DMS53 (cell line): ENCODE results near the gene NOP14.
"Not testable (repeated sequence)": the region's sequence is repeated elsewhere in the genome, so short reads cannot be mapped to it uniquely, and the experiment has no call there.

ENCODE experiments used
- DNase-seq: peaks from one replicate; lab custom pipeline; 2025; lab: John Stamatoyannopoulos, UW

NOP14 gene

DNA sequence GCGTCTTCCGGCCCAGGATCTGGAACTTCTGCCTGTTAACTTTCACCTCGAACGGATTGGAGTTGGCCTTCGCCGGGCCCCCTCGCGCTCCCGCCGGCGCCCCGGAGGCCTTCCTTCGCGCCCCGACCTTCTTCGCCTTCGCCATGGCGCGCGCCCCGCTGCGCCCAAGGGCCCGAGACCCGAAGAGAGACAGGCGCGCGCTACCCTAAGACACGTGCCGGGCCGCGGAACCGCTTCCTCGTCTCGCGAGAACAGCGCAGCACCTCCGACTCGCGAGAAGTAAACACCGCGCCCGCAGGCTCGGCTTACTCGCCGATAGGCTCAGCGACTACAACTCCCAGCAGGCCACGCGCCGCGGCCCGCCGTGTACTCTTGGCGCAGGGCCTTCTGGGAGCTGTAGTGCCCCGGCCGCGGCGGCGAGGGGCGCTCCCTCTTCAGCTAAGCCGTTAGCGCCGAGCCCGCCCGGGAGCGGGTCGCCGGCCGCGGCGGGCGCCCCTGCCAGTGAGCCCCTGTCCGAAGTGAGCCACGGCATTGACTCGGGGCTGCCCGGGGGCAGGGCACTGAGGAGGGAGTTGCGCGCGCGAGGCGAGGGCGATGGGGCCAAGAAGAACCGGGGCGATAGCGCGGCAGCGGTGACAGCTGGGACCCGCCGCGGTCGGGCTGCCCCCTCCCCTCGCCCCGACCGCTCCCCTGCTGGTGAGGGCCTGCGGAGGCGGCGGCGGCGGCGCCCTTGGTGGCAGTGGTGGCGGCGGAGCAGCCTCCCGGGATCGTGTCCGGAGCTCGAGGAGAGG lies at the start of gene NOP14, which contains the start of gene GRK4:
Gene NOP14 (minus strand): TSS at position 232 of the 791 bp plus-strand sequence. CDS start 87 bp downstream, at position 145.
Gene GRK4 (plus strand): TSS at position 397 of the 791 bp plus-strand sequence. CDS start 500 bp downstream, outside the sequence.
- peak; percentile 100 for DNase-seq

DNA sequence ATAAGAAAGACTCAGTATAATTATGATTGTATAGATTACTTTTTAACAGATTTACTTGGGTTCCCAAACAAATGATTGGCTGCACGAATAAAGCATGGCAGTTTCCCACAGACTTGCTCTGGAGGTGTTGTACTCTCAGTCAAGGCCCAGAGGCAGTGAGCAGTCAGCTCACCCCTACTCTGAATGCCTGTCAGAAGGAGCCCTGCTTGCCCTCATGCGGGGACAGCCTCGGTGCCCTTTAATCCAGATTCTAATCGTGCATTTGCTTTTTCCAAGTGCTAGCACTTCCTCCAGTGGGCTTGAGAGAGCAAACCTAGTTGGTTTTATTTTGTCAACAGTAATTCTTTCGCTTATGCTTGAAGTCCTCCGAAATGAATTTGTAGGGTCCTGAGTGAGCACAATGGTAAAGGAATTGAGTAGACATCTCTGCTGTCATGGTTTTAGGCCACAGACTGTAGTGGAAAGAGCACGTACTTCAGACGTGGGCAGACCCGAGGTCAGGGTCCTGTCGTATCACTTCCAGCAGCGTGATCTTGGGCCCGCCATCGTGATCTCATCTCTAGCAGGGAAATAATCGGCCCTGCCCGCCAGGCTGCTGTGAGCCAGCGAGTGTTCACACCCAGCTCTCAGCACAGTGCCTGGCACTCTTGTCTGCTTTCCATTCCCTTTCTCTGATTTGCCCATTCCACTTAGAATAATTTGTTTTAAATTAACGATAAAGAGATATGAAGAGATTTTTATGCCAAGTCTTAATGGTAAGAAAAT lies 48.4 kb upstream of the NOP14 start:
- no peak for DNase-seq

DNA sequence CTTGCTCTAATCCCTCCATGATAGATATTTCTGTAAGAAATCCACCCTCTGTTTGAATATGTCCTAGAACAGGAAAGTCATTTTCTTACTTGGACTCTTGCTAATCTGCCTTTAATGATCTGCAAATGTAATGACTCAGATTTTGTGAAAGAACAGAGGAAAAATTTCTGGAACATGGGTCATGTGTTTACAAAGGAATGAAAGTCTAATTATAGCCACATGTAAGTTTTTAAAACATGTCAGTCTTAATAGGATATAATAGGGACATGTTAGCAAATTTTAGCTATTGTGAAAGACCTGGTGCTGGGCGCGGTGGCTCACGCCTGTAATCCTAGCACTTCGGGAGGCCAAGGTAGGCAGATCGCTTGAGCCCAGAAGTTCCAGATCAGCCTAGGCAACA lies 47.8 kb upstream of the NOP14 start:
- no peak for DNase-seq

DNA sequence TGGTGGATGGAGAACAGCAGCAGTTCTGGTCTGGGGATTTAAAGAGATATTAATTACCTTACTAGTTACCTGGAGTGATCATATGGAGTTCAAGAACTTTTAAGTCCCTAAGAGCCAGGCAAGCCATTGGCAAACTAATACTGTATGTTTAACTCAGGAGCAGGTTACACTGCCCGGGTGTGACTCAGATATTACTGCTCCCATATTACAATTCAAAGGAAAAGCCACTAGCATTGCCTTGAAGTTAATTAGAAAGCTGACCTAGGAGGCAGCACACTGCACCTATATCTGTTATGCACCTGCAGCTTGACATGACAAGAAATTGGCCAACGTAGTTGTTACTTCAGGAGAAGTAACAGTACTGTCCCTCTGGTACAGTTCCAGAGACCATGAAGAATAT lies 47.4 kb upstream of the NOP14 start:
- DNase-seq, result peak; percentile 19

DNA sequence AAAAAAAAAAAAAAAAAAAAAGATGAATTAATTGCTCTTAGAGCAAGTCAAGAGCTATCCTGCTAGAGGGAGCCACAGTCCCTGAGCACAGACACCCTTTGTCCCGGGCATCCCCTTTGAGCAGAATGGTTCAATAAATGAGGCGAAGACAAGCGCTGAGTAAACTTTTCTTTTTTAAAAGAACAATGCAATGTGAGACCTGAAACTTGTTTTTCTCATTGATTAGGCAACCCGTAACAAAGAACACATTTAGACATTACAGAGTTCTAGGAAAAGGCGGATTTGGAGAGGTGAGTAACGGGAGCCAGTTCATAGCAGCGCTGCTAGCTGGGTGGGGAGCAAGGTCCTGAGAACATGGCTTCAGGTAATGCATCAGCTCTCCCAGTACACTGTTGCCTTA lies 46.2 kb upstream of the NOP14 start:
- DNase-seq, result peak; percentile 38

DNA sequence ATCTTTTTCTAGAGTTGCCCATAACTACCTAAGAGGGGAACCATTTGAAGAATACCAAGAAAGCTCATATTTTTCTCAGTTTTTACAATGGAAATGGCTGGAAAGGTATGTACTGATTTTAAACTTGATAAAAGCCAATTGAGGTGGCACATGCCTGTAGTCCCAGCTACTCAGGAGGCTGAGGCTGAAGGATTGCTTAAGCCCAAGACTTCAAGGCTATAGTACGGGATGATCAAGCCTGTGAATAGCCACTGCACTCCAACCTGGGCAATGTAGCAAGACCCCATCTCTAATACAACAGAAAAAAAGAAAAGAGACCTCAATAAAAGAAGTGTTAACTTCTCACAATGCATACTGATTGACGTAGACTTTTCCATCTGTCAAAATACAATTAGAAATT lies 44.5 kb upstream of the NOP14 start:
- DNase-seq, result no peak

DNA sequence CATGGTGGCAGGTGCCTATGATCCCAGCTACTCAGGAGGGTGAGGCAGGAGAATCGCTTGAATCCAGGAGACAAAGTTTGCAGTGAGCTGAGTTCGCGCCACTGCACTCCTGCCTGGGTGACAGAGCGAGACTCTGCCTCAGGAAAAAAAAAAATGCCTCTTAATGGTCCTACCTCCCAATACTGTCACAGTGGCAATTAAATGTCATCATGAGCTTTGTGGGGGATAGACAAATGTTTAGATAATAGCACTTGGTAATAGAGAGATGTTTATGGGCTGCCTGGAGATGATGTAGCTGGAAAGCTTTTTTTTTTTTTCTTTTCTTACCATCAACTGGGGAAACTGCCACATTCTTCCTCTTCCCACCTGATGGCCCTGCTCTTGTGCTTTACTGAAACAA lies 33.2 kb upstream of the NOP14 start:
- DNase-seq, result no peak

DNA sequence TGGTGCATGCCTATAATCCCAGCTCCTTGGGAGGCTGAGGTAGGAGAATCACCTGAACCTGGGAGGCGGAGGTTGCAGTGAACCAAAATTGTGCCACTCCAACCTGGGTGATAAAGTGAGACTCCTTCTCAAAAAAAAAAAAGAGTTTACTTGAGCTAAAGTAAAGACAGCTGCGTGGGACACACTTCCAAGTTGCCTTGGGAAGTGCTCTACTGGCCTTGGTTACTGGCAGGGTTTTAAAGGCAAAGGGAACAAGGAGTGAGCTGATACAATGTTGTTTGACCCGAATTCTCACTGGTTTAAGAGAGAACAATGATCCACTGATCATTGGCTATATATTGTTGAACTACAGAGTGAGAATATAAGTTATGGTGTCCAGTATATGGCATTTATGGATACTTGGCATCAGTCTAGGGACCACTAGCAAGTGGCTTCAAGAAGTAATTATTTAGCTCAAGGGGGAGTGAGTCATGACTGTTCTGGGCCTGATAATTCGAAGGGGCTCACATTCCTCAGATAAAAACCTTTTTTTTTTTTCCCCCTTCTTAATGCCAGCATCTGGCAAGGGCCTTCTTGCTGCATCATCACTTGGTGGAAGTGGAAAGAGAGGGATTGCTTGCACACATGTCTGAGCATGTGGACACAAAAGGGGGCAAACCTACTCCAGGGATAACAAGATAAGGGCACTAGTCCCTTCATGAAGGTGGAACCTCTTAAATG lies 32.5 kb upstream of the NOP14 start:
- DNase-seq, result no peak

DNA sequence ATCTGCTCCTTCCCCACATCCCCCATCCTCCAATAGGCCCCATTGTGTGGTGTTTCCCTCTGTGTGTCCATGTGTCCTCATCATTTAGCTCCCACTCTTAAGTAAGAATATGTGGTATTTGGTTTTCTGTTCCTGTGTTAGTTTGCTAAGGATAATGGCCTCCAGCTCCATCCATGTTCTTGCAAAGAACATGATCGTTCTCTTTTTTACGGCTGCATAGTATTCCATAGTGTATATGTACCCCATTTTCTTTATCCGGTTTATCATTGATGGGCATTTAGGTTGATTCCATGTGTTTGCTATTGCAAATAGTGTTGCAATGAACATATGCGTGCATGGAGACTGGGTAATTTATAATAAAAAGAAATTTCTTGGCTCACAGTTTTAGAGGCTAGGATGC lies 31.7 kb upstream of the NOP14 start:
- no peak for DNase-seq

DNA sequence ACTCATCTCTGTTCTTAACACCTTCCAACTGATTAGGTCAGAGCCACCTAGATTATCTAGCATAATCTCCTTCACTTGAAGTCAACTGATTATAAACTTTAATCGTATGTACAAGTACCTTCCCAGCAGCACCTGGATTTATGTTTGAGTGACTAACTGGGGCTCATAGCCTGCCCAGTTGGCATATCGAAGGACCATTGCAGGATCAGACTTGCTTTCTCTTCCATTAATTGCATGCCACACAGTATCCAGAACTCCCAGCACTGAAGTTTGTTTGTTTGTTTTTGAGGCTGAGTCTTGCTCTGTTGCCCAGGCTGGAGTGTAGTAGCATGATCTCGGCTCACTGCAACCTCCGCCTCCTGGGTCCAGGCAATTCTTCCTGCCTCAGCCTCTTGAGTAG lies 28.0 kb upstream of the NOP14 start:
- no peak for DNase-seq

DNA sequence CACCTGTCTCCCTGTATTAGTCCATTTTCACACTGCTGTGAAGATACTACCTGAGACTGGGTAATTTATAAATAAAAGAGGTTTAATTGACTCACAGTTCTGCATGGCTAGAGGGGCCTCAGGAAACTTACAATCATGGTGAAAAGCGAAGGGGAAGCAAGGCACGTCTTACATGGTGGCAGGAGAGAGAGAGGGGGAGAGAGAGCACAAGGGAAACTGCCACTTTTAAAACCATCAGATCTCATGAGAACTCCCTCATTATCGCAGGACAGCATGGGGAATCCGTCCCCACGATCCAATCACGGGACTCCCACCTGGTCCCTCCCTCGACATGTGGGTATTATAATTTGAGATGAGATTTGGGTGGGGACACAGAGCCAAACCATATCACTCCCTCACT lies 20.5 kb upstream of the NOP14 start:
- not testable (repeated sequence) for DNase-seq

DNA sequence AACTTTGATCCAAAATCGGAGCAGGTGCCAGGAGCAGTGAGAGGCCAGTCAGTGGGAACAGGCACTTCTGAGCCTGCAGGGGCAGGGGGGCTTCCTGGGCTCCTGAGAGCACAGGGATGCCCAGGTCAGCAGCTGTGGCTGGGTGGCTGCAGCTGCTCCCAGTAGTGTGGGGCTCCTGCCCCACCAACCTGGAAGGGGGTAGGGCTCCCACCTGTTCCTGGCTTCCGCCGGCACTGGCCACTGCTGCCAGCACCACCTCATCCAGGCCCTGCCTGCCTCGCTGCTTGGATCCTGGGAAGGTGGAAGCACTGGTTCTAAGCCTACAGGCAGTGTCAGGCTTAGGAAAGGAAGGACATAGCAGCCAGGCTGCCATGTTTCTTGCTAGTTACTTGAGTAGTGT lies 18.8 kb upstream of the NOP14 start:
- DNase-seq, result no peak

DNA sequence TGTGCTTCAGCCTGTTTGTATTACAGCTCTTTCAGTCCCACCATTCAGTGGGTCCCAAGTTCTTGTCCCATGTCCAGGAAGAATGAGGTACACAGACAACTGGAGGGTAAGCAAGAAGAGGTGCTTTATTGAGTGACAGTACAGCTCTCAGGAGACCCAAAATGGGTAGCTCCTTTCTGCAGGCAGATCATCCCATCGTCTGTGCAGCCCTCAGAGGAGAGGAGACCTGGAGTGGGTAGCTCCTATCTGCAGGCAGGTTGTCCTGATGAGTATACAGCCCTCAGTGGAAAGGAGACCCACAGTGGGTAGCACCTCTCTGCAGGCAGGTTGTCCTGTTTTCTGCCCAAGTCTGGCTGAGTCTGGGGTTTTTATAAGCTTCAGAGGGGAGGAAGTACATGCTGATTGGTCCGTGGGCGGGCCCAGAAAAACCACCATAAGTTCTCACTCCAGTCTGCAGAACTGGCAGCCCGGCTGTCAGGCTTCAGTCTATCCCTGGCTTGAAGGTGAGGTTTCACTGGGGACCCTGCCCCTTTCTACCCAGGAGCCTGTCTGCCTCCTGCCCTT lies 18.1 kb upstream of the NOP14 start:
- peak; percentile 53 for DNase-seq

DNA sequence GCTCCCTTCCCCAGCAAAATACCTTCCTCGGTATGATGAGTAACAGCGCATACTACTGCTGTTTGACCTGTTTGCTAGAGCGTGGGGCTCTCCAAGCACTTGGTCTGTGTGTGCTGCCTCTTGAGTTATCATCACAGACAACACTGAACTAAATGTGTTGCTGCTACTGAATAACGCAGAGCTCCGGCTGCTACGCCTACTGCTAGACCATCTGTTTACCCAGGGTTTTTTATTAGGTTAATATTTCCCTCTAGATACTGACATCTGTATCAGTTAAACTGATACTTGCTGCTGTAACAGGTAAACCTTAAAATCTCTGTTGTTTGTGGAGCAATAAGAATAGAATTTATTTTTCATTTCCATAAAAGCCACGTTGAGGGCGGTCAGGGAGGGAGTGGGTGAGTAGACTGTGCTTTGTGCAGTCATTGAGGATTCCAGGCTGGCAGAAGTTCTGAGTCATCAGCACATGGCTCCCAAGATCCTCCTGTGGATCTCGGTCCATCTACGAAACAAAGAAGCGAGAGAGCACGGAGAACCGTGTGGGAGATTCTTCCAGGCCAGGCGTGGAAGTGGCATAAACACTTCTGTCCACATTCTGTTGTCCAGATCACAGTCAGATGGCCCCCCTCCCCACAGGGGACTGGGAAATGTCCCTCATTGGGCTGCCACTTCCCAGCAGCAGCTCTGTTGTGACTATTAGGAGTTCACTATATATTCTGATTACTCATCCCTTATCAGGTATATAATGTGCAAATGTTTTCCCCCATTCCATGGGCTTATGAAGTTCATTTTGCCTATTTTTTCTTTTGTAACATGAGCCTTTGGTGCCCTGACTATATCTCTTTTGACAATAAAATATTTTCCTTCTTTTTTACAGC lies 14.2 kb upstream of the NOP14 start:
- DNase-seq, result peak; percentile 98

DNA sequence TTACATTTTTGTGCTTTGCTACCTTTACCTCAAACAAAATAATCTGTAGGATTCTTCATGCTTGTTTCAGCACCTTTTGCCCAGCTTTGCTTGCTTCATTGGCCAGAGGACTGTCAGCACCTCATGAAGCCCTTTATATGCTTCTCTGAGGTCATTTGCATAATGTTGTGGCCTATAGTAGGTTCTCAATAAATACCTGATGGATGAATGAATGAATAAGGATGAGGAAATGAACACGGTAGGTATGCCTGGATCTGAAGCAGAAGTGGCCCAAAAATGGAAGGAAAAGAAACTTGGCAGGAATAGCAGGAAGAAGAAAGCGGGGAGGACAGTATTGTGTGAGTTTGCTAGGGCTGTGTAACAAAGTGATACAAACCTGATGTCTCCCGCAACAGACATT lies 8.1 kb upstream of the NOP14 start:
- no peak for DNase-seq

DNA sequence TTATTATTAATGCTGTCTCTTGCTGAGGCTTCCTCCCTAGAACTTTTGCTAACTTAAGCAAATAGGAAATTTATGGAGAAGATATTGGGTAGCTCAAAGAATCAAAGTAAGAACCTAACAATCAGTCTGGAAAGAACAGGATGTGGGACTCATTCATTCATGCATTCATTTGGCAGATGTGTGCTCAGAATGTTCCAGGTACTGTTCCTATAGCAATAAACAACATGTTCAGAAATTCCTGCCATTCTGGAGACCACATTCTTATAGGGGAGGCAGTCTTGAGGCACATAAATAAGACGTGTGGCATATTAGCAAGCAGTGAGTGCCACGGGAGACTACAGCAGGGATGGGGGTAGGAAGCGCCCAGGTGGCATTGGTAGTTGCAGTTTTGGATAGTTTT lies 5.2 kb upstream of the NOP14 start:
- DNase-seq, result no peak

DNA sequence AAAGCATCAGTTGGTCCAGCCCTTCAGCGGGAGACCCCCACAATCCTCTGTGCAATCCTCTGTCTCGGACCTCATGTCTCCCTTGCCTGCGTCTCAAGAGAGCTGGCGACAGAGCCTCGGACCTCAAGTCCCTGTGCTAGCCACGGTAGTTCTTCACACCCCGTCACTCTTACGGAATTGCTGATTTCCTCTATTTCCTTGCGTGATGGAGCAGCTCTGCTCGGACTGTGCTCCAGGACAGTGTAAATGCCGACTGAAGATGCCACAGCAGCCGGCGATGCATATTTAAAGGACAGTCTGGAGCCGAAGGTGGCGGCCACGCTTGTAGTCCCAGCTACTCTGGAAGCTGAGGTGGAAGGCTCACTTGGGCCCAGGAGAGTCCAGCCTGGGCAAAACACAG lies 2.1 kb upstream of the NOP14 start:
- no peak for DNase-seq

DNA sequence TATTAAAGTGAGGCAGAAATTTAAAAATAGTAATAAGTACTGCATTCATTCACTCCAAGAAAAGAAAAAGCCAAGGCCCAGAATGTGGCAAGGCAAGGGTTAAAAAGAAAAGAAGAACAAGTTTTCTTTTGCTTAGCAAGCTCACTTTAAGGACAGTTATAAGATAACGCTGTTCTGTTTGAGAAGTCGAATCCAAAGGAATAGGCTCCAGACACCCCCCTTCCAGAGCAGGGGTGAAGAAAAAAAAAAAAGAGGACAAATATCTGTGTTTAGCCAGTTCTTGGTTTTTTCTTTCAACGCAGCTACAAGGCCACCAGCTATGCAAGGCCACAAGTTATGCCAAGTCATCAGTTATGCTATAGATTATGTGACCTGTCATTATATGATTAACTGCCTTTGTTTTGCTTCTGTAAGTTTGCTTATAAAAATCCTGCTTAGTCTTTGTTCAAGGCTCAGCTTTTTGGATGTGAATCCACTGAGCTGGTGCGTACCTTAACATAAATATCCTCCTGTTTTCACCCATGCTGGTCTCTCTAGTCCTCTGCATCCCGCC lies 1.6 kb upstream of the NOP14 start:
- no peak for DNase-seq

DNA sequence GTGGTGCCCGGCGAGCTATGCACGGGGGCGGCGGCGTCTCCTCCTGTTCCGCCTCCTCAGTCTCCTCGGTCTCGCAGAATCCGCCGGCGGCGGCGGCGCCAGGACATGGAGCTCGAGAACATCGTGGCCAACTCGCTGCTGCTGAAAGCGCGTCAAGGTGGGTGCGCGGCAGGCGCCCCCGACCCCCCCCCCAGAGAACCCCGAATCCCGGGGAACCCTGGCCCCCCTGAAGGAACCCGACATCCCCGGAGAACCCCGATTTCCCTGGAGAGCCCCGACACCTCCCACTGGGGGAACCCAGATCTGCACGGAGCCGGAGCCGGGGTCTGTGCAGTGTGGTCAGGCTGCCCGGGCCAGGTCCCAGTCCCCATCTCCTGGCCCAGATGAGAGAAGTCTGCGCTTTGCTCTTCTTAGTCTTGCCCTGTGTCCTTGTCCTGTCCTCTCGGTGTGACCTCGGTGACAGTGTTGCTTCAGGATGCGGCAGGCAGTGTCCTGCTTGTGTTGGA lies 813 bp upstream of the NOP14 start:
- DNase-seq, result peak; percentile 65

DNA sequence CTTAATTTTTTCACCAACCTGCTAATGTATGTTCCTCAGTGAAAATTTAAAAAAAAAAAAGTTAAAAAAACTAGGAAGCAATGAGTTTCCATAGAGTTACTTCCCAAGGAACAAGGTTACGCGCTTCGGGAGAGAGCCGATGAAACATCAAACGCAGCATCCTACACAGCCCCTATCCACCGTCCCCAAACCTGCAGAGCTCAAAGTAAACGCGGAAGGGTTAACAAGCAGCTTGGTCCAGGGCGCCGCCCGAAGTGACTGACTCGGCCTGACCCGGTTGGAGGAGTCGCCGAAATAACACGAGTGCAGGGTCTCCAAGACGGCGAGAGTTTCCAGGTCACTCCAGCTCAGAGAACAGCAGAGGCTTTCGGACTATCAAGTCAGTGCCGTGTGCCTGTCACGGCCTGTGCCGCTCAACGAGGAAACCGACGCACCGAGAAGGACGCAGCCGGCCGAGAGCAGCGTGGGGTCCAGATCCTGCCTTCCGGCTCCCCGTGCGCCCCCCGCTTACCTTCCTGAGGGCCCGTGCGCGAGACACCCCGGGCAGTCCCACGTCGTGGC lies 512 bp downstream of the NOP14 start:
- peak; percentile 87 for DNase-seq
